Transverse colon (tissue), 4 donors: ENCODE measurements around the gene GALNT11.

Source experiments
- CTCF ChIP-seq, 5 experiments: fragments of 200-600 bp in 3 of 5; fragments of 450-650 bp in 2 of 5; sonication (generic) in 3 of 5; IDR thresholded peaks; 1 replicate in 2 of 5; 2 replicates in 3 of 5; pipeline ENCODE4 v1.5.1; 2016 to 2017; ENCODE audit warnings: antibody characterized with exemption in 5 of 5, inconsistent platforms in 3 of 5, mild to moderate bottlenecking in 2 of 5, moderate library complexity in 1 of 5
- EP300 ChIP-seq: sonication (generic); formaldehyde crosslinking; IDR thresholded peaks from one replicate; pipeline ENCODE4 v1.6.1; 2017; ENCODE audit warnings: antibody characterized with exemption, low read depth
- POLR2AphosphoS5 ChIP-seq, 3 donors: sonication (generic); formaldehyde crosslinking; IDR thresholded peaks; one replicate each; pipeline ENCODE4 v1.6.1; 2016; ENCODE audit warnings: antibody characterized with exemption in 3 of 3

GRCh38 chr7:152105205-152105604 lies 79.7 kb downstream of the GALNT11 start:
- no peak for TF ChIP-seq POLR2AphosphoS5 (IDR thresholded peaks at IDR 0.05)
- TF ChIP-seq CTCF (IDR thresholded peaks at IDR 0.05) = no peak
- no peak for TF ChIP-seq EP300
